Gastroesophageal sphincter (tissue), 4 donors: ENCODE measurements around the gene HIGD2B. TPM values are rescaled to one million over a fixed set of nuclear protein-coding genes. Genes with fewer than 3 reads are reported as not detected.

Source experiments
- ATAC-seq: fragments of 150-250 bp; one replicate; pipeline ENCODE4 v1.9.1; 2016; ENCODE audit warnings: mild to moderate bottlenecking, moderate library complexity
- H3K27ac ChIP-seq, 4 donors: fragments of 200-600 bp; sonication (generic) in 3 of 4; 1 replicate in 3 of 4; 2 replicates in 1 of 4; pipeline ENCODE4 v1.5.1; 2016 to 2019
- H3K27me3 ChIP-seq: fragments of 200-600 bp; sonication (generic); one replicate; pipeline ENCODE4 v1.5.1; 2019
- H3K36me3 ChIP-seq, 2 donors: fragments of 200-600 bp; sonication (generic); one replicate each; pipeline ENCODE4 v1.5.1; 2019; ENCODE audit warnings: control low read depth in 1 of 2
- H3K4me1 ChIP-seq, 3 donors: fragments of 200-600 bp; sonication (generic); 1 replicate in 2 of 3; 2 replicates in 1 of 3; pipeline ENCODE4 v1.5.1; 2016 to 2019; ENCODE audit warnings: control low read depth in 2 of 3
- H3K4me3 ChIP-seq, 2 donors: fragments of 200-600 bp; sonication (generic); one replicate each; pipeline ENCODE4 v1.5.1; 2019; ENCODE audit warnings: mild to moderate bottlenecking in 1 of 2, moderate library complexity in 1 of 2
- H3K9me3 ChIP-seq, 3 donors: fragments of 200-600 bp; sonication (generic); one replicate each; pipeline ENCODE4 v1.5.1; 2017 to 2019; ENCODE audit warnings: control low read depth in 2 of 3
- EP300 ChIP-seq: sonication (generic); formaldehyde crosslinking; IDR thresholded peaks from one replicate; pipeline ENCODE4 v1.6.1; 2017; ENCODE audit warnings: antibody characterized with exemption, mild to moderate bottlenecking
- POLR2A ChIP-seq, 2 donors: fragments of 450-650 bp; IDR thresholded peaks; one replicate each; pipeline ENCODE4 v1.6.1; 2017; ENCODE audit warnings: antibody characterized with exemption in 2 of 2, mild to moderate bottlenecking in 2 of 2, moderate library complexity in 1 of 2
- POLR2AphosphoS5 ChIP-seq: sonication (generic); formaldehyde crosslinking; IDR thresholded peaks from one replicate; pipeline ENCODE4 v1.6.1; 2017; ENCODE audit warnings: antibody characterized with exemption
- WGBS, 2 donors: methylation state at CpG; one replicate each; pipeline ENCODE4 v1.1.5; 2018; ENCODE audit warnings: low coverage in 1 of 2; 5-methylcytosine and 5-hydroxymethylcytosine counted together
- total RNA-seq, 4 donors: library from RNA; depleted of rRNA; stranded (reverse); fragments of >200 nt; gene quantifications; one replicate each; pipeline ENCODE4 v1.1.0, GENCODE V29; 2016
- TF ChIP-seq, protein P1 (sequence below), 4 experiments: fragments of 200-600 bp in 2 of 4; fragments of 450-650 bp in 2 of 4; sonication (generic) in 1 of 4; IDR thresholded peaks; one replicate each; pipeline ENCODE4 v1.5.1; 2017 to 2019; ENCODE audit warnings: antibody characterized with exemption in 4 of 4, mild to moderate bottlenecking in 2 of 4, moderate library complexity in 2 of 4

The HIGD2B gene, protein sequence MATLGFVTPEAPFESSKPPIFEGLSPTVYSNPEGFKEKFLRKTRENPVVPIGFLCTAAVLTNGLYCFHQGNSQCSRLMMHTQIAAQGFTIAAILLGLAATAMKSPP
- total RNA-seq: not detected

DNA sequence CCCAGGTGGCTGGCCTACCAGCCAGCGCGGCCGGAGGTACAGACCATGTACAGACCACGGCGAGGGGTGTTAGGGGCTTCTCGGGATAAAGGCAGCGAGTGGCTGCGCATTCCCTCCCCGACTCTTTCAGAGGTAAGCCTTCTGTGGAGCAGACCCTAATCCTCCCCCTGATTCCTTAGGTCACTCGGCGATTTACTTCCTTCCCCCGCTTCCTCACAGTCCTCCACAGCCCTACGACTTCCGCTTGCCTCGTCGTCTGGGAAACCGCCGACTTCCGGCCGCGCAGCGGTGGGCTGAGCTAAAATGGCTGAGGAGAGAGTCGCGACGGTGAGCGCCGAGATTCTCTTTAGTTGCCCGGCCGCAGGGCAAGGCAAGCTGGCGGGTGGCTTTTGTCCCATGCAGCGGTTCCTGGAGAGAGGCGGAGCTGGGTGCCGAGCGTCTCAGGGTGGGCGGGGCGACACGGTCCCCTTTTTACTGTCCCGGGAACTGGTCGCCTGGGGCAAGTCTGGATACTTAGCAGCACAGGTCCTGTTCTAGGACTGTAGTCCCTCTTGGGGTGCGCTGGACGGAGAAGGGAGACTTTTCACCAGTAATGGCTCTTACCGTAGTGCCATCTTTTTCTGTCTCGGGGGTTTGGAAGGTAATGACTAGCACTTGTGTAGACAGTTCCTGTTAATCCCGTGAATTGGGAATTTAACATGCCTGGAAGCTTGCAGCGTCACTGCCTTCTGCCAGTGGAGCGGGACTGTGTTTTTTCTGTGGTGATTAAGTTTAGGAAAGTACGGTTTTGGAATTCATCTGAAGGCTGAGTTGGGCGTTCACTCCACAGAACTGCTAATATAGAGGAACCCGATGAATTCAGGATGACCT lies at the start of gene HIGD2B, which contains the start of gene BBS4:
Gene HIGD2B, minus strand, starts transcription at position 258 of the 870 bp plus-strand sequence. CDS start 9,808 bp downstream, outside the sequence.
Gene BBS4, plus strand, starts transcription at position 283 of the 870 bp plus-strand sequence. Its CDS starts 21 bp downstream, at position 304.
- 0 to 1% methylated on average over 6 to 14 of the region's 49 CpGs for WGBS, 2 donors
- H3K4me3 ChIP-seq: peak within 1 kb of the TSS; percentile 70 to 75
- peaks cover 0 to 20% (median 0%) of the 10 kb centered on the region in 3 donors for H3K4me1 ChIP-seq
- no peaks in the 10 kb centered on the region for H3K27me3 ChIP-seq
- no peaks in the 10 kb centered on the region for H3K9me3 ChIP-seq
- ATAC-seq: peak; percentile 96
- TF ChIP-seq POLR2AphosphoS5: peak; percentile 66
- TF ChIP-seq, protein P1, sequence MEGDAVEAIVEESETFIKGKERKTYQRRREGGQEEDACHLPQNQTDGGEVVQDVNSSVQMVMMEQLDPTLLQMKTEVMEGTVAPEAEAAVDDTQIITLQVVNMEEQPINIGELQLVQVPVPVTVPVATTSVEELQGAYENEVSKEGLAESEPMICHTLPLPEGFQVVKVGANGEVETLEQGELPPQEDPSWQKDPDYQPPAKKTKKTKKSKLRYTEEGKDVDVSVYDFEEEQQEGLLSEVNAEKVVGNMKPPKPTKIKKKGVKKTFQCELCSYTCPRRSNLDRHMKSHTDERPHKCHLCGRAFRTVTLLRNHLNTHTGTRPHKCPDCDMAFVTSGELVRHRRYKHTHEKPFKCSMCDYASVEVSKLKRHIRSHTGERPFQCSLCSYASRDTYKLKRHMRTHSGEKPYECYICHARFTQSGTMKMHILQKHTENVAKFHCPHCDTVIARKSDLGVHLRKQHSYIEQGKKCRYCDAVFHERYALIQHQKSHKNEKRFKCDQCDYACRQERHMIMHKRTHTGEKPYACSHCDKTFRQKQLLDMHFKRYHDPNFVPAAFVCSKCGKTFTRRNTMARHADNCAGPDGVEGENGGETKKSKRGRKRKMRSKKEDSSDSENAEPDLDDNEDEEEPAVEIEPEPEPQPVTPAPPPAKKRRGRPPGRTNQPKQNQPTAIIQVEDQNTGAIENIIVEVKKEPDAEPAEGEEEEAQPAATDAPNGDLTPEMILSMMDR (IDR thresholded peaks at IDR 0.05): peak in 1 of 4 experiments; percentile 8
- TF ChIP-seq EP300: no peak
- TF ChIP-seq POLR2A (IDR thresholded peaks at IDR 0.05): peak; percentile 37 to 51
- H3K36me3 ChIP-seq: no peaks in the 10 kb centered on the region
- peak within 1 kb of the TSS; percentile 81 to 94 (median 92) for H3K27ac ChIP-seq

DNA sequence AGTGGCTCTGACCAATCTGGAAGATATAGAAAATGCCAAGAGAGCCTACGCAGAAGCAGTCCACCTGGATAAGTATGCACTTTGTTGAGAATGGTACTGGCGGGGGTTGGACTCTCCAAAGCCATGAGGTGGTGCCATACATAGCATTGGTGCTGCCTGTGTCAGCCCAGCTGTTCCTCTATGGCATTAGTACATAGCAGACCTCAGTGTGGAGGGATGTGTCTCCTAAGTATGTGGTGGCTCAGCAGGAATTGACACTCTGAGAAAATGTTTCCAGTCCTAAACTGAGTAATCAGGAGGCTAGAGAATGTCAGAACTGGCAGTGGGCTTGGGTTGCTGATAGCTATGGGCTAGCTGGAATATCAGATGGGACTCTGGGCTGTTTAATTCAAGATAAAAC lies 49.1 kb upstream of the HIGD2B start:
- no peaks in the 10 kb centered on the region for H3K9me3 ChIP-seq
- peaks cover 0 to 98% of the 10 kb centered on the region in 2 donors for H3K36me3 ChIP-seq
- 95% methylated on average over 2 of the region's 2 CpGs; no CpG with 5 or more reads in 1 of the 2 donors for WGBS, 2 donors
- ATAC-seq: no peak
- TF ChIP-seq EP300: no peak
- TF ChIP-seq, protein P1 (IDR thresholded peaks at IDR 0.05): no peak
- no peak for TF ChIP-seq POLR2AphosphoS5
- TF ChIP-seq POLR2A (IDR thresholded peaks at IDR 0.05): no peak
- no peaks in the 10 kb centered on the region for H3K27me3 ChIP-seq
- no peak overlapping the region for H3K4me3 ChIP-seq
- H3K27ac ChIP-seq: no peak overlapping the region
- H3K4me1 ChIP-seq: no peaks in the 10 kb centered on the region

- Histone ChIP-seq H3K4me1 (no peaks in the 10 kb centered on the region), H3K9me3 (no peaks in the 10 kb centered on the region), H3K27me3 (no peaks in the 10 kb centered on the region), H3K27ac (no peak overlapping the region), H3K4me3 (no peak overlapping the region), H3K36me3 (peaks cover 0 to 95% of the 10 kb centered on the region in 2 donors)
- no peak for ATAC-seq
- TF ChIP-seq POLR2A (IDR thresholded peaks at IDR 0.05): no peak
- TF ChIP-seq POLR2AphosphoS5: no peak
- no peak for TF ChIP-seq EP300
- TF ChIP-seq, protein P1 (IDR thresholded peaks at IDR 0.05): no peak
- WGBS, 2 donors: 77 to 100% methylated on average over 2 of the region's 2 CpGs
Observed at GRCh38 chr15:72733941-72734738, 48.2 kb upstream of the HIGD2B start.

DNA sequence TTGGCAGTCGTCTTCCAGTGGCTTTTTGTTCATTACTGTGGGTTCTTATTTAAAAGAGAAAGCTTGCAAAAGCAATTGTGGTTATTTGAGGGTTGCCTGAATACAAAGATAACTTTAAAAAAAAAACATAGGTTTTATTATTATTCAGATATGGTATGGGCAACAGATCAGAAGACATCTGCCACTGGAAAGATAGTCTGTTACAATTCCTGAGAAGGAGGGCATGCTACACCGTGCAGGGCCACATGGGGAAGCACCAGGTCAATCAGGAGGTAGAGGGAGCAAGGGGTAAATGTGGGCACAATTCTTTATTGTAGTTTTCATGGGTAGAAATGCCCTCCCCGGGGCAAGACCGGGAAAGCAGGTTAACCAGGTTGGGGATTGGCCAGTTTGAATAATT lies 46.5 kb upstream of the HIGD2B start:
- Histone ChIP-seq H3K4me1 (no peaks in the 10 kb centered on the region), H3K27ac (no peak overlapping the region), H3K36me3 (peaks cover 0 to 92% of the 10 kb centered on the region in 2 donors), H3K9me3 (no peaks in the 10 kb centered on the region), H3K4me3 (no peak overlapping the region), H3K27me3 (no peaks in the 10 kb centered on the region)
- ATAC-seq: no peak
- TF ChIP-seq, protein P1 (IDR thresholded peaks at IDR 0.05): no peak
- TF ChIP-seq POLR2AphosphoS5 (no peak), POLR2A (IDR thresholded peaks at IDR 0.05) (no peak), EP300 (no peak)
- WGBS, 2 donors: 85 to 89% methylated on average over 4 of the region's 4 CpGs
